Small intestine (tissue), 7 donors: ENCODE results near the gene SLC39A11. TPM values are rescaled to one million over a fixed set of nuclear protein-coding genes. Genes with fewer than 3 reads are reported as not detected.

Experiments used
- DNase-seq, 2 donors: peaks; one replicate each; pipeline versions ENCODE4 v3.0.0 to v3.0.0-alpha.2; 2013
- FAIRE-seq: peaks from 2 replicates; lab custom pipeline; 2012; peaks lifted over from hg19 to GRCh38; lab: Jason Lieb, UNC
- H3K27ac ChIP-seq, 3 donors: one replicate each; pipeline ENCODE4 v1.5.1; 2013; ENCODE audit warnings: low read length in 2 of 3, mild to moderate bottlenecking in 2 of 3, control low read depth in 1 of 3, inconsistent platforms in 1 of 3, low read depth in 1 of 3, moderate library complexity in 1 of 3
- H3K27me3 ChIP-seq, 3 donors: one replicate each; pipeline ENCODE4 v1.6.1; 2013; ENCODE audit warnings: low read length in 3 of 3, inconsistent platforms in 1 of 3; ENCODE audit not compliant: control insufficient read depth in 3 of 3, insufficient read depth in 3 of 3
- H3K36me3 ChIP-seq, 3 donors: one replicate each; pipeline ENCODE4 v1.6.1; 2013; ENCODE audit warnings: low read length in 3 of 3, inconsistent platforms in 1 of 3, low read depth in 1 of 3, mild to moderate bottlenecking in 1 of 3, moderate library complexity in 1 of 3; ENCODE audit not compliant: control insufficient read depth in 3 of 3, insufficient read depth in 2 of 3
- H3K4me1 ChIP-seq, 3 donors: one replicate each; pipeline ENCODE4 v1.6.1; 2013; ENCODE audit warnings: low read length in 2 of 3, inconsistent platforms in 1 of 3, low read depth in 1 of 3, mild to moderate bottlenecking in 1 of 3, moderate library complexity in 1 of 3; ENCODE audit not compliant: control insufficient read depth in 3 of 3, insufficient read depth in 2 of 3
- H3K4me3 ChIP-seq, 3 donors: one replicate each; pipeline ENCODE4 v1.5.1; 2013; ENCODE audit warnings: low read length in 3 of 3, control low read depth in 1 of 3, inconsistent platforms in 1 of 3, low read depth in 1 of 3, mild to moderate bottlenecking in 1 of 3, moderate library complexity in 1 of 3
- H3K9me3 ChIP-seq, 2 donors: one replicate each; pipeline ENCODE4 v1.6.1; 2013; ENCODE audit warnings: low read depth in 1 of 2, low read length in 1 of 2; ENCODE audit not compliant: control insufficient read depth in 2 of 2, insufficient read depth in 1 of 2
- WGBS, 3 donors: extraction: QIAGEN DNeasy Blood & Tissue Kit; methylation state at CpG; one replicate each; pipeline ENCODE4 v1.1.7; 2013; 5-methylcytosine and 5-hydroxymethylcytosine counted together
- polyA plus RNA-seq, 4 donors: library from polyadenylated mRNA; stranded (reverse) in 3 of 4; unstranded in 1 of 4; fragments of 200-250 nt in 3 of 4; fragments of 120-200 nt in 1 of 4; gene quantifications; one replicate each; pipeline versions ENCODE4 v1.2.1 to v1.2.3, GENCODE V29; 2013
- donor health status: healthy with polysubstance abuse.
- donor health status: control.
- donor health status: control.
- donor health status: Bipolar disorder and iron deficiency.
- donor health status: healthy.

The SLC39A11 gene
- polyA plus RNA-seq, 4 donors, result 2.7 to 53.7 (median 11.3) TPM

- H3K4me3 ChIP-seq, result no peak overlapping the region
- no peak overlapping the region for H3K27ac ChIP-seq
- no peaks in the 10 kb centered on the region for H3K27me3 ChIP-seq
- H3K36me3 ChIP-seq, result no peaks in the 10 kb centered on the region
- DNase-seq (no peak), FAIRE-seq (no peak)
- 69 to 74% (median 72%) methylated on average over 8 of the region's 8 CpGs for WGBS, 3 donors
- no peaks in the 10 kb centered on the region for H3K4me1 ChIP-seq
- H3K9me3 ChIP-seq, result no peaks in the 10 kb centered on the region
Observed at GRCh38 chr17:72887322-72887721, 205.2 kb downstream of the SLC39A11 start.

- no peaks in the 10 kb centered on the region for H3K4me1 ChIP-seq
- 95 to 98% (median 96%) methylated on average over 3 of the region's 3 CpGs for WGBS, 3 donors
- H3K27me3 ChIP-seq, result no peaks in the 10 kb centered on the region
- FAIRE-seq (no peak), DNase-seq (no peak)
- no peaks in the 10 kb centered on the region for H3K36me3 ChIP-seq
- no peak overlapping the region for H3K27ac ChIP-seq
- no peak overlapping the region for H3K4me3 ChIP-seq
- H3K9me3 ChIP-seq, result no peaks in the 10 kb centered on the region
Observed at GRCh38 chr17:72886622-72887021, 205.9 kb downstream of the SLC39A11 start.

- DNase-seq (no peak), FAIRE-seq (no peak)
- no peak overlapping the region for H3K4me3 ChIP-seq
- H3K9me3 ChIP-seq, result peaks cover 0 to 18% of the 10 kb centered on the region in 2 donors
- no peaks in the 10 kb centered on the region for H3K27me3 ChIP-seq
- H3K36me3 ChIP-seq, result peaks cover 0 to 3% (median 0%) of the 10 kb centered on the region in 3 donors
- H3K4me1 ChIP-seq, result no peaks in the 10 kb centered on the region
- no peak overlapping the region for H3K27ac ChIP-seq
- 93 to 100% (median 94%) methylated on average over 2 of the region's 2 CpGs for WGBS, 3 donors
Observed at GRCh38 chr17:72884066-72884465, 208.4 kb downstream of the SLC39A11 start.

DNA sequence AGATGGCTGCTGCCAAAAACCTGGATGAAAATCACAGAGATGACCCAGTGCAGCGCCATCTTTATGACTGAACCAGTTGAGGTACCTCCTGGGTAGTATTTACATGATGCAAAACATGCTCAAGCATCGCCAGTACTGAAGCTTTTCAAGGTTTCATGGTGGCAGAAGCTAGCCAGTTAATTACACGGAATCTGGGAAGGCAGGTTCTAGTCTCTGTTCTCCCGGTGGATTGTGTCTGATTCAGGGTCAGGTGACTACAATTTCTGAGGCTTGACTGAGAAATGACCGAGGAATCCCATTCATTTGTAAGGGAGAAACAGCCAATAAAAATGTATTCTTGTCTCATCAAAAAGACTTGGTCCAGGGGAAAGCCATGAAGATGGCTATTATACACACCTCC lies 209.1 kb downstream of the SLC39A11 start:
- peaks cover 0 to 21% of the 10 kb centered on the region in 2 donors for H3K9me3 ChIP-seq
- no peaks in the 10 kb centered on the region for H3K4me1 ChIP-seq
- no peak overlapping the region for H3K4me3 ChIP-seq
- peaks cover 0 to 3% (median 0%) of the 10 kb centered on the region in 3 donors for H3K36me3 ChIP-seq
- 94 to 96% (median 95%) methylated on average over 5 of the region's 5 CpGs for WGBS, 3 donors
- DNase-seq, result no peak
- FAIRE-seq, result no peak
- H3K27me3 ChIP-seq, result no peaks in the 10 kb centered on the region
- H3K27ac ChIP-seq, result no peak overlapping the region

- no peak for DNase-seq
- no peak overlapping the region for H3K27ac ChIP-seq
- H3K36me3 ChIP-seq, result peaks cover 0 to 3% (median 0%) of the 10 kb centered on the region in 3 donors
- H3K4me1 ChIP-seq, result no peaks in the 10 kb centered on the region
- H3K27me3 ChIP-seq, result no peaks in the 10 kb centered on the region
- WGBS, 3 donors, result 90 to 97% (median 95%) methylated on average over 4 of the region's 4 CpGs
- peaks cover 0 to 27% of the 10 kb centered on the region in 2 donors for H3K9me3 ChIP-seq
- FAIRE-seq, result no peak
- no peak overlapping the region for H3K4me3 ChIP-seq
Observed at GRCh38 chr17:72882426-72882825, 210.1 kb downstream of the SLC39A11 start.

- Histone ChIP-seq H3K9me3 (peaks cover 0 to 46% of the 10 kb centered on the region in 2 donors), H3K4me1 (no peaks in the 10 kb centered on the region), H3K27ac (no peak overlapping the region), H3K27me3 (no peaks in the 10 kb centered on the region), H3K36me3 (peaks cover 0 to 3% (median 0%) of the 10 kb centered on the region in 3 donors), H3K4me3 (no peak overlapping the region)
- no peak for DNase-seq
- FAIRE-seq, result no peak
- WGBS, 3 donors, result 94 to 100% (median 100%) methylated on average over 2 of the region's 2 CpGs
Observed at GRCh38 chr17:72879877-72880276, 212.6 kb downstream of the SLC39A11 start.

GRCh38 chr17:72878975-72879660 lies 213.4 kb downstream of the SLC39A11 start:
- 61 to 81% (median 72%) methylated on average over 6 of the region's 6 CpGs for WGBS, 3 donors
- Histone ChIP-seq H3K9me3 (peaks cover 0 to 46% of the 10 kb centered on the region in 2 donors), H3K36me3 (peaks cover 0 to 3% (median 0%) of the 10 kb centered on the region in 3 donors), H3K4me1 (no peaks in the 10 kb centered on the region), H3K4me3 (no peak overlapping the region), H3K27ac (no peak overlapping the region), H3K27me3 (no peaks in the 10 kb centered on the region)
- DNase-seq, result peak in 1 of 2 donors; percentile 89
- no peak for FAIRE-seq

DNA sequence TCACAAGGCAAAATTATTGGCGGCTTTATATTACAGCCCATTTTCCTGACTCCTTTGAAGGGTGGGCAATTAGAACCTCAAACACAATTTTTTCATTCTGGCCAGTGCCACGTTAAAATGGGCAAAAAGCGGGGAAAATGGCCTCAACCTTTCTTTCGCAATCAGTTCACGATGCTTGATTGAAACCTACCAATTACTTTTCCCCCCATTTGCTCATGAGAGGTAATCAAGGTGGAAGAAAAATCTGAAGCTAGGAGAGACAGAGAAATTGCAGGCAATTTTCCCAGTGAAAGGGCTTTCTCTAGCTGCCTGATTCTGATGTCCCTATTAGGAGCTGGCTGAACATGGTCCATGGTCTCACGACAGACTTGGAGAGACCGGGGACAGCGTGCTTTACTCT lies 215.1 kb downstream of the SLC39A11 start:
- no peaks in the 10 kb centered on the region for H3K27me3 ChIP-seq
- peaks cover 0 to 46% of the 10 kb centered on the region in 2 donors for H3K9me3 ChIP-seq
- no peaks in the 10 kb centered on the region for H3K4me1 ChIP-seq
- WGBS, 3 donors, result 96 to 98% (median 97%) methylated on average over 8 of the region's 8 CpGs
- no peak for FAIRE-seq
- H3K27ac ChIP-seq, result no peak overlapping the region
- DNase-seq, result no peak
- H3K36me3 ChIP-seq, result peaks cover 0 to 3% (median 0%) of the 10 kb centered on the region in 3 donors
- no peak overlapping the region for H3K4me3 ChIP-seq
